Activated naive CD4-positive, alpha-beta T cell treated with anti-CD3 and anti-CD28 coated beads, Interleukin-2, amount 50 U/mL, for 72 hours (primary cell): Measurements from ENCODE around the gene THEM5. TPM values are rescaled to one million over a fixed set of nuclear protein-coding genes. Genes with fewer than 3 reads are reported as not detected.
A peak's percentile ranks its signal among the peaks of the same experiment; 100 is the strongest.

ENCODE experiments used
- ATAC-seq, 2 donors: fragments of 150-1000 bp; cut with Tn5 transposase; 2 replicates each; pipeline ENCODE4 v1.10.0; 2021; ENCODE audit warnings: mild to moderate bottlenecking in 2 of 2, moderate library complexity in 2 of 2
- DNase-seq, 2 donors: peaks; one replicate each; pipeline ENCODE4 v3.0.0; 2021 to 2022; ENCODE audit warnings: low spot score in 2 of 2
- H3K27ac Mint-ChIP-seq, 2 donors: one replicate each; pipeline ENCODE4 v1.8.0; 2022; ENCODE audit warnings: mild to moderate bottlenecking in 2 of 2, mixed read lengths in 2 of 2
- H3K36me3 Mint-ChIP-seq, 2 donors: one replicate each; pipeline ENCODE4 v1.8.0; 2022; ENCODE audit warnings: mixed read lengths in 2 of 2
- H3K9me3 Mint-ChIP-seq, 2 donors: one replicate each; pipeline ENCODE4 v1.8.0; 2022; ENCODE audit warnings: mixed read lengths in 2 of 2
- total RNA-seq, 2 donors: library from RNA; stranded (reverse); gene quantifications; one replicate each; pipeline ENCODE4 v1.2.3, GENCODE V29; 2022

The THEM5 gene
- total RNA-seq, 2 donors from 2014 or later: not detected

DNA sequence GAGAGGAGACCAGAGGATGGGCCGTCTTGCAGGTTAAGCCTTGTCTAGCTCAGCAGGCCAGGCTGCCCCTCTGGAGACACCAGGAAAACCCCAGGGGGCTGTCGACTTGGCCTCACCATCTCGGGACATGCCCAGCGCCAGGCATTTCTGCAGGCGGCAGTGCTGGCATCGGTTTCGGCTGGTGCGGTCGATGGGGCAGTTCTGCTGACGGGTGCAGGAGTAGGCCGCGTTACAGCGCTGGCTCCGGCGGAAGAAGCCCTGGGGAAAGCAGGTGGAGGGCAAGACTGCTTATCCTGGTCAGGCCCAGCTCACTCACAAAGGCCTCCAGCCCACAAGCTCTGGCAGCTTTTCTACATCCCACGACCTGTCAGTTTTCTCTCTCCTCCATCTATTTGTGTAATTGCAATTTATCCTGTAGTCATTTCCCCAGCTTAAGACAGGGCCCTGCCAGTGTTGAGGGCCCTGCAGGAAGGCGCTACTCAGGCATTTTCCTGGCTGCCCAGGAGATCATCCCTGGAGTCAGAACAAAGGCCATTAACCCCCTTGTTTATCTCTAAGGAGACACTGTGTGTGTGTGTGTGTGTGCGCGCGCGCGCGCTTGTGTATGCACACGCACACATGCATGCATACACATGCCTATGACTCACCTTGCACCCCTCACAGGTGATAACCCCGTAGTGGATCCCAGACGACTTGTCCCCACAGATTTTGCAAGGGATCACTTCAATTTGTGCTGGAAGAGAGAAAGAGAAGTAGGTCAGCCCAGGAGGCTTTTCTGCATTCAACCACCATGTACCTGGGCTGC, 36.8 kb downstream of the THEM5 start:
- no peaks in the 10 kb centered on the region for H3K9me3 Mint-ChIP-seq
- no peak for ATAC-seq
- no peak for DNase-seq
- H3K27ac Mint-ChIP-seq: no peak overlapping the region
- no peaks in the 10 kb centered on the region for H3K36me3 Mint-ChIP-seq

DNA sequence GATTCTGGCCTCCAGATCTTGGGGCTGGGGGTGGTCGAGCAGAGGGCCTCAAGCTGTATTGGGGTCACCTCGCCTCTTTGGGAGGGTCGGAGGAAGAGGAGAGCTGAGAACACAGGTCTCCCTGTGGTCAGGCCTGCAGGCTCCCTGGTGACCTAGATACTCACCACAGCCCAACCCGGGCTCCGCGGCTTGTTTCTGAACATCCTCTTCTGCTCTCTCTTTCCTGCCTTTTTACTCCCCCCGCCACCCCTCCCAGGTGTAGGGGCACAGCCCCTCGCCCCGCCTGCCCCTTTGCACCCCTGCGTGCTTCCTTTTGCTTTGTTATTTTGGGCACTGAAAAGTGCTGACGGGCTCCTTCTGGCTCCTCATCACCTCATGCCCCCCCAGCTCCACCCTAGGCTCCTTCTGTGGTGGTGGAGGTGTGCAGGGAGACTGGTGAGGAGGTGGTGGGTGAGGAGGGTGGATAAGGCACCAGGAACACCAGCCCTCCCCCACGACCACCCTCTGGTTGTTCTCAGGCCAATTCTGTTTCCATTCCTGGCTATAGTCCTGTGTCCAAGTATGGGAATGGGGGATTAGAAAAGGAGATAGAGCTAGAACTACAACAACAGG, 37.7 kb downstream of the THEM5 start:
- DNase-seq: no peak
- no peak for ATAC-seq
- Mint-ChIP-seq H3K27ac (peak overlapping the region in 1 of 2 donors; percentile 40), H3K36me3 (no peaks in the 10 kb centered on the region), H3K9me3 (no peaks in the 10 kb centered on the region)

DNA sequence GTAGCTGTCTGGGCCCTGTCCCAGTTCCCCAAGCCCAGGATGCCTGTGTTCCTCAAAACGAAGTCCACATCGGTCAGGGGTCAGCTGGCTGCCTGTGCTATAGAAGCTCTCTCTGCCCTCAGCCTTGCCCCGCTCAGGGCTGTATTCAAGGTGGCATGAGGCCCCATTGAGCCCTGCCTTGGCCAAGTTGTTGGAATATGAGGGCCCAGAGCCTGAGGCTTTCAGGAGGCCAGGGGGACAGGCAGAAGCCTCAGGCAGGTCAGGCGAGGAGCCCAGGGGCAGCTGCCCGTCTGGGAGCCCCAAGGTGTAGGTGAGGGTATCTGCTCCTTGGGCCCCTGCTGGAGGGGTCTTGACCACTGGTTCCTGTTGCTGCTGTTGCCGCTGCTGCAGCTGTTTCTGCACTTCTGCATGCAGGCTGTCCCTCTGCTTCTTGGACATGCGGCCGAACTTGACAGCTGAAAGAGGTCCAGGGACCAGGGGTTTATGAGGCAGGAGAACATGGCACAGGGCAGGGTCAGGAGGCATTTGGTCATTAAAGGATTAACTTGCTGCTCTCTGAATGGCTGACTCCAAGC, 38.5 kb downstream of the THEM5 start:
- Mint-ChIP-seq H3K27ac (no peak overlapping the region), H3K9me3 (no peaks in the 10 kb centered on the region), H3K36me3 (no peaks in the 10 kb centered on the region)
- DNase-seq: no peak
- no peak for ATAC-seq

DNA sequence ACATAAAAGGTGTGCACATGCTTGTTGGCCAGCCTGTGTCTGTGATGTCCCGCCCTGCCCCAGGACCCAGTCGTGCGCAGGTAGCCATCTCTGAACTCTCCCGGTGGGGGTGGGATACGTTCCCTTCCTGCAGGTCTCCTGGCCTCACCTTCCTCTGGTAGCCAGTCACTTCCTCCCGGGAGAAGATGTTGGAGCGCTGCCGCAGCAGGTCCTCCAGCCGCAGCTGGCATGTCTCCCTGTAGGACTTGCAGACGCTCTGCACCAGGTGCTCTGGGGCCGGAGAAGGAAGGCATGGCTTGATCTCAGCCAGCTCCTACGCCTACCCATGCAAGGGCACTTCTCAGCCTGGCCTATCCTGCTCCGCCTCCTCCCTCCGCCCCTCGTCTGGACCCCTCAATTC, 39.1 kb downstream of the THEM5 start:
- no peak for ATAC-seq
- no peaks in the 10 kb centered on the region for H3K36me3 Mint-ChIP-seq
- no peak overlapping the region for H3K27ac Mint-ChIP-seq
- no peak for DNase-seq
- no peaks in the 10 kb centered on the region for H3K9me3 Mint-ChIP-seq

DNA sequence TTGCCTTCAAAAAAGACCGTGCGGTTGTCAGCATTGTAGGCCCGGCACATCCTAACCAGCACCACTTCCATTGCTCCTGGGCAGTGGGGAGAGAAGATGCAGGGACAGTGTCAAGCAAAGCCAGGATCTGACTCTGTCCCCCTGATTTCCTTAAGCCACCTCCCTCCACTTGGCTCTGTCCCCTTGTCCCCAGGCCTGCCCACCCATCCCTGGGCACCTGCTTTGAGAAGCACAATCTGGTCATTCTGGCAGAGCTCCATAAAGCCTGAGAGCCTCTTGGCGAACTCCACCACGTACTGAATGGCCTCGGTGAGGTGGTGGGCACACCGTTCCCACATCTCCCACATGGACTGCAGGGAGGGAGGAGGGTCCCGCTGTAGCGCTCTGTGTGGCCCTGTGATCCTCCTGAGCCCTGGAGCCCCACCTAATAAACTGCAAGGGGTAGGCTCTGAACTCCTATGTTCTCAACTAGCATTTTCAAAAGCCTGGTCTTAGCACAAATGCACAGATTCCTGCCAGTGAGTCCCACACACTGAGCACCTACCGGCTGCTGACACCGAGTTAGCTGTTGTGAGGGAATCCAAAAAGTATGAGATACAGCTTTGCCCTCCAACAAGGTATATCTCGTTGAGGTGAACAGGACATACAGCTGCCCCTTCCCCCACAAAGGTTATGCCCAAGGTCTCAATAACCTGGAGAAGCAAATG, 40.1 kb downstream of the THEM5 start:
- ATAC-seq (no peak), DNase-seq (no peak)
- Mint-ChIP-seq H3K36me3 (no peaks in the 10 kb centered on the region), H3K27ac (peak overlapping the region in 1 of 2 donors; percentile 23), H3K9me3 (no peaks in the 10 kb centered on the region)

DNA sequence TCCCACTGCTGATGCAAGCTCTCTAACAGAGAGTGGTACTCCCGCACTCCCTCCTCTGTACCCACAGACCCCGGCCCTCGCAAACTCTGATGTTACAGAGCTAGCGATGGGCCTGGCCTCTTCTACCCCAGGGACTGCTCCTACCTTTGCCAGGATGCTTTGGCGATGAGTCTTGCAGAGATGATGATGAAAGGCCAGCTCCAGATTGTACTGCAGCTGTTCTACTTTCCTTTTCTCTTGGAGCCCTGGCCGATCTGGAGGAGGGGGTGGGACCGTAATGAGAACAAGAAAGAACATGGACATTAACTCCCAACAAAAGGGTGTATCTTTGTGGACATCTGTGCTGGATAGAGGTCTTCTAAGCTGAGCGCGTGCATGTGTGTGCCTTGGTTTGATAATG, 42.3 kb downstream of the THEM5 start:
- no peaks in the 10 kb centered on the region for H3K36me3 Mint-ChIP-seq
- ATAC-seq (no peak), DNase-seq (no peak)
- H3K9me3 Mint-ChIP-seq: no peaks in the 10 kb centered on the region
- no peak overlapping the region for H3K27ac Mint-ChIP-seq

DNA sequence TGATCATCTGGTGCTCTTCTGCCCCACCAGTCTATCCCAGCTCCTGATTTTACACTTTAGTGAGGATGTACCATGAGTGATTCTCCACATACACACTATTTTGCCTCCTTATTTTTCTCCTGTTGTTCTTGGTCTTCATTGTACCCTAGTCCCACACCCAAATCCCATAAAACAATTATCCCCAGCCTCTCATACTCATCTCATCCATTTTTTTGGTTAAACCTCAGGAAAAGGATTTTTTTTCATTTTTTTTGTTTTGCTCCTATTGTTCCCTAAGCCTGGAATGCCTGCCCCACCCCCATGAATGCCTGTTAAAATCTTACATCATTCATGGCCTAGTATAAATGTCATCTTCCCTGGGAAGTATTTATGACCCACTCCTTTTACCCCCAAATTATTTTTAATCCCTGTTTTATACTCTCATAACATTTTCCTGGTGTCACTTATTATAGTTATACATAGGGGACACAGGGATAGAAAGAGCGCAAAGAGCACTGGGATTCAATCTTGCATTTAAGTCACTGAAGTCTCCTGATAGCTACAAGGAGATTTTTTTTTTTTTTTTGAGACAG, 43.4 kb downstream of the THEM5 start:
- H3K9me3 Mint-ChIP-seq: no peaks in the 10 kb centered on the region
- H3K36me3 Mint-ChIP-seq: no peaks in the 10 kb centered on the region
- ATAC-seq (no peak), DNase-seq (no peak)
- H3K27ac Mint-ChIP-seq: peak overlapping the region in 1 of 2 donors; percentile 26

DNA sequence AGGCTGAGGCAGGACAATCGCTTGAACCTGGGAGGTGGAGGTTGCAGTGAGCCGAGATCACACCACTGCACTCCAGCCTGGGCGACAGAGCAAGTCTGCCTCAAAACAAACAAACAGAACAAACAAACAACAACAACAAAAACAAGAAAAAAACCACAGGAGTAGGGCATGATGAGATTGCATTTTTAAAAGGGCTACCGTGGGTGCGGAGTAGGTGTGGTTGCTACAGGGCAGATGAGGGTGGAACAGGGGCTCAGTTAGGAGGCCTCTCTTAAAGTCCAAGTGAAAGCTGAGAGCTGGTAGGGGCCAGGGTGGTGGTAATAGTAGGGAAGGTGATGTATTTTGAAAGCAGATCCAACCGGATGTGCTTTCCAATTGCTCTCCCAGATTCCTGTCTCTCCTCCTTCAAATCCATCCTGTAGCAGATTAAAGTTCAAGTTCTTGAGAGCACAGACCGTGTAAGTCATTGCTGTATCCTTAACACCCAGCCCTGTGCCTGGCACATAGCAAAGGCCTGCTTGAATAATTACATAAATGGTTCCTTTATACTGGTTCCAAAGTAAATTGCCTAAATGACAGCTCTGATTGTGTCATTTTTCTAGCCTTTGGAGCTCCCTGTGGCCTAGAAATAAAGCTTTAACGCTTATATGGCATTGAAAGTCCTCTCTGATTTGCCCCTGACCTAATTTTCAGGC, 44.1 kb downstream of the THEM5 start:
- Mint-ChIP-seq H3K36me3 (no peaks in the 10 kb centered on the region), H3K27ac (no peak overlapping the region), H3K9me3 (no peaks in the 10 kb centered on the region)
- ATAC-seq (no peak), DNase-seq (no peak)

DNA sequence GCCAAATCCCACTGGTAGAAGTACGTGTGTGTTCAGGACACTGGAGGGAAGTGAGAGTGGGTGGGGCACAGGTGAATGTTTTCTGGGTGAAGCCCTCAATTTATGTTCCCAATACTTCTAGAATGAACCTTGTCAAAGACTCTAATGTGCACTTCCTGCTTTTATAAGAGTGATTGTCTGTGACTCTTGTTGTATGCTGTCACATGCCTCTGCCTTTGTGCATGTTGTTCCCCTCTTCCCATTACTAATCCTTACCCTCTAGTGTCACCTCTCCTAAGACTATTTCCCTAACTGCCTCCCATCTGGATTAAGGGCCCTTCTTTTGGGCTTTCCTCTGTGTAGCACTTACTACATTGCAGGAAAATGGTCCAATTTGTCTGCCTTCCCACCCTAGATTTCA, 45.7 kb downstream of the THEM5 start:
- DNase-seq (no peak), ATAC-seq (no peak)
- no peak overlapping the region for H3K27ac Mint-ChIP-seq
- no peaks in the 10 kb centered on the region for H3K9me3 Mint-ChIP-seq
- no peaks in the 10 kb centered on the region for H3K36me3 Mint-ChIP-seq

DNA sequence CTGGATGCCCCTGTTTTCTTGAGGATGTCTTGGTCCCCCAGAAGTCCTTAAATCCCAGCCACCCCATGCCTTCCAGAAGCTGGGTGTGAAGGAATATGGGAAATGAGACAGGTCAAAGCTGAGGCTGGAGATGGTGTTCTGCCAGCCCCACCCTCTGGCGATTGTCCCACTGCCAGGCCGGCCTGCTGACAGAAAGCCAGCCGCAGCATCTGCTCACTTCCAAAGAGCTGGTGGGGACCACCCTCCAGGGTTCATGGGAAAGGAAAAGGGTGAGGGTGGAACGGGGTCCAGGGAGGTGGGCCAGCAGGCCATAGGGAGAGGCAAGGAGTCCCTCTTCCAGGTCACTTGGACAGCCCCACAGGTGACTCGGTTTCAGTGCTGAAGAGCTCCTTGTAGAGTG, 46.4 kb downstream of the THEM5 start:
- Mint-ChIP-seq H3K36me3 (no peaks in the 10 kb centered on the region), H3K27ac (no peak overlapping the region), H3K9me3 (no peaks in the 10 kb centered on the region)
- ATAC-seq (no peak), DNase-seq (no peak)

DNA sequence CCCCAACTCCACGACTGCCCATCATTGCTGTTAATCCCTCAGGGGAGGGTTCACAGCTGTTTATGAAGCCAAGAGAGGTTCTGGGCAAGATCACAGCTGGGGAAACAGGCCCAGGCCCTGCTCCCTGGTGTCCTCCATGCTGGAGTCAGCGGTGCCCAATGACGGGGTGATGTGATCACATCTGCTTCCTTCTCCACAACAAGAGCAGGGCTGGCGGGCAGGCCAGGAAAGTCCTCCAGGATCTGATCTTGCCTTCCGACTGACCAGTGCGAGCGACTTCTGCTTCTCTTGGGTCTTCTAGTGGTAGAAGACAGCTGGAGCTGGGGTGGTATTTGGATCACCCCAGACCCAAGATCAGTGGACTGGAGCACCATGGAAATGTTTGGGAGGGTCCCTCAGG, 47.3 kb downstream of the THEM5 start:
- Mint-ChIP-seq H3K9me3 (no peaks in the 10 kb centered on the region), H3K27ac (no peak overlapping the region), H3K36me3 (no peaks in the 10 kb centered on the region)
- DNase-seq: no peak
- ATAC-seq: no peak

DNA sequence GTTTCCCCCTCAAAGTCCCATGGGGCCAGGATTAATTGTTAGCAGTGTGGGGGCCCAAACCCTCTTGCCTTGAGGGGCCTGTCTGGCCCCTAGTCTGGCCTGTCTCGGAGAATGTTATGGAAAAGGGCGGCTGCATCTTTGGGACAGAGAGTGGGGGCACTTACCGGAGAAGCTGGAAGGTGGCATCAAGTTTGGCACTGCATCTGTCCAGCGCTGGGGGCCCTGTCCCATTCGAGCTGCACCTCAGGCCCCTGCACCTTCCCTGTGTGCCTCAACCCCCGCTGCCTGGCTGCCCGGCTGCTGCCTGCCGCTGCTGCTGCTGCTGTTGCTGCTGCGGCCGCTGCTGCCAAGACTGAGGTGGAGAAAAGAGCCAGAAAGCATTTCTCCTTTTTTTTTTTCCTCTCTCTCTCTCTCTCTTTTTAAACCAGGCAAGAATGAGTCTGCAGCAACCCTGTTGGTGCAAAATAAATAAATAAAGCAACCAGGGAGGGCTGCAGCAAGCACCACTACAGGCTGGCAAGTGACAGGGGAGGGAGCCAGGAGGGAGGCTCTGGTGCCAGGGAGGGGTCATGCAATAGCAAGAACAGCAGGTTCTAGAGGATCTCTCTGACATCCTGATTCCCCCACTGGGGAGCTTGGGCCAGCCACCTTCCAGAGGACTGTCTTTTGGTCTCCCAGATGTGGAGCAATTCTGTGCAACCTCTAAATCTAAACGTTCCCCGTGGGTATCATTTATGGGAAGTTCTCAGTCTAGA, 48.3 kb downstream of the THEM5 start, which contains the start of gene LINGO4:
LINGO4 (minus strand) TSS at position 354 of the 755 bp plus-strand sequence. CDS start 2,715 bp downstream, outside the sequence.
- no peak within 1 kb of the TSS for H3K27ac Mint-ChIP-seq
- no peaks in the 10 kb centered on the region for H3K9me3 Mint-ChIP-seq
- no peak for DNase-seq
- no peaks in the 10 kb centered on the region for H3K36me3 Mint-ChIP-seq
- ATAC-seq: no peak

DNA sequence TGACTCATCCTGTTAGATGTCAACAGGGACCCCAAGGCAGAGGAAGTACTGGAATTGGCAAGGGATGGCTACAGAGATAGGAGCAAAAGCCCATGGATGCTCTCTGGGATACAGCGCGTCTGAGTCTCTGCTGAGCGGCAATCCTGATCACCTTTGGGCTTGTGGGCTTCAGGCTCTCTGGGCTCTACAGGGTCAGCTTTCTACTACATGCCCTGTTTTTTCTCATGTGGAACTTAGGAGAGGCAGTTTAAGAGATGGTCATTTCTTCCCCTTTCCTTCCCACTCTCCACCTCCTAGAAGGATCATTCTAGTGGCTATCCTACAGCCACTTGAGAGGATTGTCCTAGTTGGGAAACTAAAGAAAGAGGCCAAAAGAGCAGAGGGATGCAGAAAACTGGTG, 49.6 kb downstream of the THEM5 start:
- H3K27ac Mint-ChIP-seq: peak overlapping the region in 1 of 2 donors; percentile 49
- DNase-seq: no peak
- no peaks in the 10 kb centered on the region for H3K36me3 Mint-ChIP-seq
- no peak for ATAC-seq
- no peaks in the 10 kb centered on the region for H3K9me3 Mint-ChIP-seq

DNA sequence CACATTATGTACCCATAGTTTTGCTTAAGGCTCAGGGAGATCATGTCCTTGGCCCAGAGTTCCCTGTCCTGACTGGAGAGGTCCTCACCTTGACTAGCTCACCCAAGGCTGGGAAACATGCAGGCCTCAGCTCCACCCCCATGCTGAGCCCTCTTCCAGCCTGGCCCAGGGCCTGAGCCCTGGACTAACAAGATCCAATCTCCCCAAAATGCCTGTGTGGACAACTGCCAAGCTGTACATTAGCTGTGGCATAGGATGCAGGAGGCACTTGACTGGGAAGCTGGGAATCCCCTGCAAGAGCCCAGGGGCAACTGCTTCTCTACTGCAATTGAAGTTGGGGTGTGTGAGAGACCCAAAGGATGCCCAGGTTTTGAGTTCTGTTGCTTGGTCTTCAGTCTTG, 50.3 kb downstream of the THEM5 start:
- no peak for DNase-seq
- no peaks in the 10 kb centered on the region for H3K9me3 Mint-ChIP-seq
- H3K27ac Mint-ChIP-seq: peak overlapping the region; percentile 23 to 49
- no peak for ATAC-seq
- no peaks in the 10 kb centered on the region for H3K36me3 Mint-ChIP-seq

DNA sequence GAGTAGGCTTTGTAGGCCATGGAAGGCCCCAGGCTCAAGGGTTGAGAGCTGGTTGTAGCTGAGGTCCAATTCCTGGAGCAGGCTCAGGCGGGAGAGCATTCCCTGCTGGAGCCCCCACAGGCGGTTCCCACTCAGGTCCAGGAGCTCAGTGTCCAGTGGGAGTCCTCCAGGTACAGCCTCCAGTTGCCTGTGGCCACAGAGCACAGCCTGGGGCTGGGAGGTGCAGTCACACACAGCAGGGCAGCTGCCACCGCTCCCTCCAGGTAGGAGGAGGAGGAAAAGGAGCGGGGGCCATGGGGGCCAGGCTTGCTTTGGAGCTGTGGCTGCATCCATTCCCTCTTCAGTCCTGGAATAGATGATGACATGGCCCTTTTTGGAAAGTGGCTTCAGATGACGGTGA, 51.1 kb downstream of the THEM5 start:
- ATAC-seq (no peak), DNase-seq (no peak)
- no peaks in the 10 kb centered on the region for H3K9me3 Mint-ChIP-seq
- H3K27ac Mint-ChIP-seq: no peak overlapping the region
- H3K36me3 Mint-ChIP-seq: no peaks in the 10 kb centered on the region

DNA sequence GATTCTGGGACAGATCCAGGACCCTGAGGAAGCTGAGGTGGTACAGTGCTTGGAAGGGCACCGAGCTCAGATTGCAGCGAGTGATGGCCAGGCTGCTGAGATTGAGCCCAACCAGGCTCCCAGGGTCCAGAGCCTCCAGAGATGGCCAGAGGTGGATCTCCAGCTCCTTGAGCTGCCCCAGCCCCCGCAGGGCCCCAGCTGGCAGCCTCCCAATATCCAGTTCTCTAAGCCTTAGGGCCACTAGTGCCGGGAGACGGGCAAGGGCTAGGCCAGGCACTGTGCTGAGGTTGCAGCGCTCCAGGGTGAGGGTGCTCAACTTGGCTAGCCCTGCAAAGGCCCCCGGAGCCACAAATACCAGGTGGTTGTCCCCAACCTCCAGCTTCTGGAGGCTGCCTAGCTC, 51.7 kb downstream of the THEM5 start:
- DNase-seq (no peak), ATAC-seq (no peak)
- Mint-ChIP-seq H3K27ac (no peak overlapping the region), H3K36me3 (no peaks in the 10 kb centered on the region), H3K9me3 (no peaks in the 10 kb centered on the region)
